ENCODE data around the gene SLC12A7. TPM values are rescaled to one million over a fixed set of nuclear protein-coding genes. Genes with fewer than 3 reads are reported as not detected.

Gene SLC12A7
- total RNA-seq, 1 experiment from 2014 or later = 48.2 TPM

- H3K9ac ChIP-seq (ENCODE audit: low read length) = no peak overlapping the region
- H3F3A ChIP-seq (ENCODE audit: low read length, unreplicated experiment) = no peaks in the 10 kb centered on the region
- no peak overlapping the region for H3K27ac ChIP-seq (ENCODE audit: low read length)
- no peak overlapping the region for H2AFZ ChIP-seq (ENCODE audit: low read length)
- intact Hi-C loops (cut with micrococcal nuclease) = no loop called here
- no peaks in the 10 kb centered on the region for H3K9me3 ChIP-seq (ENCODE audit: low read length)
- H3K9me2 ChIP-seq (replicated peaks; ENCODE audit: low read length) = no peaks in the 10 kb centered on the region
- TF ChIP-seq, protein P1, sequence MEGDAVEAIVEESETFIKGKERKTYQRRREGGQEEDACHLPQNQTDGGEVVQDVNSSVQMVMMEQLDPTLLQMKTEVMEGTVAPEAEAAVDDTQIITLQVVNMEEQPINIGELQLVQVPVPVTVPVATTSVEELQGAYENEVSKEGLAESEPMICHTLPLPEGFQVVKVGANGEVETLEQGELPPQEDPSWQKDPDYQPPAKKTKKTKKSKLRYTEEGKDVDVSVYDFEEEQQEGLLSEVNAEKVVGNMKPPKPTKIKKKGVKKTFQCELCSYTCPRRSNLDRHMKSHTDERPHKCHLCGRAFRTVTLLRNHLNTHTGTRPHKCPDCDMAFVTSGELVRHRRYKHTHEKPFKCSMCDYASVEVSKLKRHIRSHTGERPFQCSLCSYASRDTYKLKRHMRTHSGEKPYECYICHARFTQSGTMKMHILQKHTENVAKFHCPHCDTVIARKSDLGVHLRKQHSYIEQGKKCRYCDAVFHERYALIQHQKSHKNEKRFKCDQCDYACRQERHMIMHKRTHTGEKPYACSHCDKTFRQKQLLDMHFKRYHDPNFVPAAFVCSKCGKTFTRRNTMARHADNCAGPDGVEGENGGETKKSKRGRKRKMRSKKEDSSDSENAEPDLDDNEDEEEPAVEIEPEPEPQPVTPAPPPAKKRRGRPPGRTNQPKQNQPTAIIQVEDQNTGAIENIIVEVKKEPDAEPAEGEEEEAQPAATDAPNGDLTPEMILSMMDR (conservative IDR thresholded peaks at IDR 0.05; ENCODE audit: low read depth, low read length) = no peak
- TF ChIP-seq EZH2 (IDR thresholded peaks at IDR 0.05; ENCODE audit: low read length, unreplicated experiment) (no peak), EZH2phosphoT487 (IDR thresholded peaks at IDR 0.05; ENCODE audit: borderline replicate concordance, low read length) (no peak)
- no peak overlapping the region for H3K4me3 ChIP-seq (ENCODE audit: low read length)
- ATAC-seq (no peak), DNase-seq (no peak)
- no TSS peak for BruUV-seq (replicated peaks)
- ChIA-PET POLR2A (ENCODE audit: unreplicated experiment) (no interaction called here), CTCF (no interaction called here)
- H3K36me3 ChIP-seq (ENCODE audit: low read depth, low read length) = peaks cover 4% of the 10 kb centered on the region; the same call in 1 of the 2 replicates
- no peaks in the 10 kb centered on the region for H4K20me1 ChIP-seq (ENCODE audit: low read length)
- H3K79me2 ChIP-seq (ENCODE audit: low read length) = no peaks in the 10 kb centered on the region
- no peak overlapping the region for H3K4me2 ChIP-seq (ENCODE audit: low read length)
- no peaks in the 10 kb centered on the region for H3K4me1 ChIP-seq (ENCODE audit: insufficient read depth, low read length)
- H3K27me3 ChIP-seq (ENCODE audit: low read length) = no peaks in the 10 kb centered on the region
Observed at GRCh38 chr5:1068895-1069719, 42.8 kb downstream of the SLC12A7 start.

DNA sequence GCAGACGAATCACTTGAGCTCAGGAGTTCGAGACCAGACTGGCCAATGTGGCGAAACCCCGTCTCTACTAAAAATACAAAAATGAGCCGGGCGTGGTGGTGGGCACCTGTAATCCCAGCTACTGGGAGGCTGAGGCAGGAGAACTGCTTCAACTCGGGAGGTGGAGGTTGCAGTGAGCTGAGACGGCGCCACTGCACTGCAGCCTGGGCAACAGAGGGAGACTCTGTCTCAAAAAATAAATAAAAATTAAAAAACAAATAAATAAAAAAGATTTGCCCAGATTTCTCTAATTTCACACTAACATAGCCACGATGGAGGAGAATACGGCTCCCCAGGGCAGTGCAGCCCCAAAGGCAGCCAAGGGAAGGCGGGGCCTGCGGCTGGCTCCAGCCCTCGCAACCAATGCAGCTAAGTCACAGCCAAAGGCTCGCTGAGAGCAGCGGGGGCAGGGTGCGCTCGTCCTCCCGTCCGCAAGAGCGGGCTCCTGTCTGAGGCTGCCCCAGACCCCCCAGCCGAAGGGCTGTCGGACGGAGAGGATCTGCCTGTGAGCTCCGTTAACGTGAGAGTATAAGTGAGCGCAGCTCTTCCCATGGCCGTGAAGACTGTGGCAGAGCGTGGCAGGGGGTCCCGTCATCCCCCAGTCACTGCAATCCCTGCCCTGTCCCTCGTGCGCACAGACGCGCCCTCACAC, 43.5 kb downstream of the SLC12A7 start:
- CTCF ChIA-PET = no interaction called here
- TF ChIP-seq, protein P1 (conservative IDR thresholded peaks at IDR 0.05; ENCODE audit: low read depth, low read length) = no peak
- TF ChIP-seq EZH2phosphoT487 (IDR thresholded peaks at IDR 0.05; ENCODE audit: borderline replicate concordance, low read length) = no peak
- TF ChIP-seq EZH2 (IDR thresholded peaks at IDR 0.05; ENCODE audit: low read length, unreplicated experiment) = no peak
- no peak overlapping the region for H3K27ac ChIP-seq (ENCODE audit: low read length)
- POLR2A ChIA-PET (ENCODE audit: unreplicated experiment) = no interaction called here
- H3K4me3 ChIP-seq (ENCODE audit: low read length) = no peak overlapping the region
- no peak overlapping the region for H2AFZ ChIP-seq (ENCODE audit: low read length)
- no peaks in the 10 kb centered on the region for H3K27me3 ChIP-seq (ENCODE audit: low read length)
- no peak overlapping the region for H3K4me2 ChIP-seq (ENCODE audit: low read length)
- no peaks in the 10 kb centered on the region; the same call in 1 of the 2 replicates for H3K36me3 ChIP-seq (ENCODE audit: low read depth, low read length)
- no TSS peak for BruUV-seq (replicated peaks)
- ATAC-seq (no peak), DNase-seq (no peak)
- no peaks in the 10 kb centered on the region for H3F3A ChIP-seq (ENCODE audit: low read length, unreplicated experiment)
- no peaks in the 10 kb centered on the region for H4K20me1 ChIP-seq (ENCODE audit: low read length)
- H3K9me2 ChIP-seq (replicated peaks; ENCODE audit: low read length) = no peaks in the 10 kb centered on the region
- H3K79me2 ChIP-seq (ENCODE audit: low read length) = no peaks in the 10 kb centered on the region
- intact Hi-C loops (cut with micrococcal nuclease) = no loop called here
- no peaks in the 10 kb centered on the region for H3K9me3 ChIP-seq (ENCODE audit: low read length)
- H3K4me1 ChIP-seq (ENCODE audit: insufficient read depth, low read length) = no peaks in the 10 kb centered on the region
- H3K9ac ChIP-seq (ENCODE audit: low read length) = no peak overlapping the region

Data from PC-3 (cell line).